ENCODE measurements around the gene RGMA. TPM values are rescaled to one million over a fixed set of nuclear protein-coding genes. Genes with fewer than 3 reads are reported as not detected.

The RGMA gene, protein sequence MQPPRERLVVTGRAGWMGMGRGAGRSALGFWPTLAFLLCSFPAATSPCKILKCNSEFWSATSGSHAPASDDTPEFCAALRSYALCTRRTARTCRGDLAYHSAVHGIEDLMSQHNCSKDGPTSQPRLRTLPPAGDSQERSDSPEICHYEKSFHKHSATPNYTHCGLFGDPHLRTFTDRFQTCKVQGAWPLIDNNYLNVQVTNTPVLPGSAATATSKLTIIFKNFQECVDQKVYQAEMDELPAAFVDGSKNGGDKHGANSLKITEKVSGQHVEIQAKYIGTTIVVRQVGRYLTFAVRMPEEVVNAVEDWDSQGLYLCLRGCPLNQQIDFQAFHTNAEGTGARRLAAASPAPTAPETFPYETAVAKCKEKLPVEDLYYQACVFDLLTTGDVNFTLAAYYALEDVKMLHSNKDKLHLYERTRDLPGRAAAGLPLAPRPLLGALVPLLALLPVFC
- total RNA-seq (2014; rRNA removed; shearing (Covaris generic)), result 0.72 and 1.8 TPM in 2 replicates

GRCh38 chr15:93088981-93089726, at the start of gene RGMA:
Gene RGMA, minus strand, starts transcription at chr15:93089211. Its CDS starts 279 bp downstream, at chr15:93088932.

Other genes starting within 250 kb of the RGMA start
- 54.1 and 66.9 TPM in 2 replicates for gene CHD2, start 188.9 kb downstream of the RGMA start, total RNA-seq (2014; rRNA removed; shearing (Covaris generic))

Data from A375 (cell line).